Activated naive CD8-positive, alpha-beta T cell treated with anti-CD3 and anti-CD28 coated beads, Interleukin-2, amount 50 U/mL, for 24 hours (primary cell): ENCODE results near the gene SANBR.

Experiments
- ATAC-seq: fragments of 150-1000 bp; cut with Tn5 transposase; one replicate; pipeline ENCODE4 v1.10.0; 2021
- DNase-seq: peaks from one replicate; pipeline ENCODE4 v3.0.0; 2021
- H3K27ac Mint-ChIP-seq: one replicate; pipeline ENCODE4 v1.8.0; 2021; ENCODE audit warnings: mild to moderate bottlenecking, mixed read lengths
- H3K27me3 Mint-ChIP-seq: one replicate; pipeline ENCODE4 v1.8.0; 2021; ENCODE audit warnings: mixed read lengths
- H3K36me3 Mint-ChIP-seq: one replicate; pipeline ENCODE4 v1.8.0; 2021; ENCODE audit warnings: low read depth, mixed read lengths
- H3K4me1 Mint-ChIP-seq: one replicate; pipeline ENCODE4 v1.8.0; 2021; ENCODE audit warnings: mixed read lengths
- H3K4me3 Mint-ChIP-seq: one replicate; pipeline ENCODE4 v1.8.0; 2021; ENCODE audit warnings: mild to moderate bottlenecking, moderate library complexity, mixed read lengths
- H3K9me3 Mint-ChIP-seq: one replicate; pipeline ENCODE4 v1.8.0; 2021; ENCODE audit warnings: mixed read lengths

SANBR gene

DNA sequence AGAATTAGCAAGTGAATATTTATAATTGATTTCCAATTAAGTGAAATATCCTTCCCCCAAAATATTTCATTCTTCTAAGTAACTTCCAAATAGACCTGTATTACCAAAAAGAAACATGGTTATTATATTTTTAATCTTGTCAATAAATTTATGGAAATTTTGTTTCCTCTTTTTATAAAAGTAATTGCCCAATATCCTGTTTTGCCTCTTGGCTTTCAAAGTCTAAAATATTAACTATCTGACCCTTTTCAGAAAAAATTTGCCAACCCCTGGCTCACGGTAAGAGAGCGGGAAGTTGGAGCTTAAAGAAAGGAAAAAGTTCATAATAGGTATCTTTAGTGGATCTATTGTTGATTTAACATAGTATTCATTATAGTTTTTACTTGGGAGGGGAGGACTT is 20.4 kb upstream of the SANBR start:
- H3K4me3 Mint-ChIP-seq: no peak overlapping the region
- H3K27me3 Mint-ChIP-seq: no peaks in the 10 kb centered on the region
- H3K4me1 Mint-ChIP-seq: peaks cover 10% of the 10 kb centered on the region
- no peak for ATAC-seq
- no peaks in the 10 kb centered on the region for H3K9me3 Mint-ChIP-seq
- no peak overlapping the region for H3K27ac Mint-ChIP-seq
- no peak for DNase-seq
- H3K36me3 Mint-ChIP-seq: peaks cover 17% of the 10 kb centered on the region

GRCh38 chr2:61045999-61046398 is 19.7 kb upstream of the SANBR start:
- no peak for ATAC-seq
- H3K9me3 Mint-ChIP-seq: no peaks in the 10 kb centered on the region
- H3K36me3 Mint-ChIP-seq: peaks cover 17% of the 10 kb centered on the region
- H3K4me1 Mint-ChIP-seq: peaks cover 10% of the 10 kb centered on the region
- no peaks in the 10 kb centered on the region for H3K27me3 Mint-ChIP-seq
- no peak overlapping the region for H3K27ac Mint-ChIP-seq
- no peak for DNase-seq
- H3K4me3 Mint-ChIP-seq: no peak overlapping the region

- ATAC-seq (no peak), DNase-seq (no peak)
- no peak overlapping the region for H3K27ac Mint-ChIP-seq
- H3K27me3 Mint-ChIP-seq: no peaks in the 10 kb centered on the region
- no peaks in the 10 kb centered on the region for H3K36me3 Mint-ChIP-seq
- H3K4me3 Mint-ChIP-seq: no peak overlapping the region
- H3K9me3 Mint-ChIP-seq: no peaks in the 10 kb centered on the region
- H3K4me1 Mint-ChIP-seq: no peaks in the 10 kb centered on the region
These were observed 10.1 kb upstream of the SANBR start for GRCh38 chr2:61055557-61055956.

- H3K4me1 Mint-ChIP-seq: no peaks in the 10 kb centered on the region
- H3K9me3 Mint-ChIP-seq: no peaks in the 10 kb centered on the region
- ATAC-seq (no peak), DNase-seq (no peak)
- H3K27ac Mint-ChIP-seq: no peak overlapping the region
- no peaks in the 10 kb centered on the region for H3K36me3 Mint-ChIP-seq
- no peak overlapping the region for H3K4me3 Mint-ChIP-seq
- H3K27me3 Mint-ChIP-seq: no peaks in the 10 kb centered on the region
These were observed 8.1 kb upstream of the SANBR start for GRCh38 chr2:61057562-61057961.

- no peaks in the 10 kb centered on the region for H3K4me1 Mint-ChIP-seq
- no peaks in the 10 kb centered on the region for H3K27me3 Mint-ChIP-seq
- H3K9me3 Mint-ChIP-seq: no peaks in the 10 kb centered on the region
- H3K27ac Mint-ChIP-seq: no peak overlapping the region
- no peaks in the 10 kb centered on the region for H3K36me3 Mint-ChIP-seq
- ATAC-seq (no peak), DNase-seq (no peak)
- H3K4me3 Mint-ChIP-seq: no peak overlapping the region
These were observed 6.3 kb upstream of the SANBR start for GRCh38 chr2:61059382-61059781.

DNA sequence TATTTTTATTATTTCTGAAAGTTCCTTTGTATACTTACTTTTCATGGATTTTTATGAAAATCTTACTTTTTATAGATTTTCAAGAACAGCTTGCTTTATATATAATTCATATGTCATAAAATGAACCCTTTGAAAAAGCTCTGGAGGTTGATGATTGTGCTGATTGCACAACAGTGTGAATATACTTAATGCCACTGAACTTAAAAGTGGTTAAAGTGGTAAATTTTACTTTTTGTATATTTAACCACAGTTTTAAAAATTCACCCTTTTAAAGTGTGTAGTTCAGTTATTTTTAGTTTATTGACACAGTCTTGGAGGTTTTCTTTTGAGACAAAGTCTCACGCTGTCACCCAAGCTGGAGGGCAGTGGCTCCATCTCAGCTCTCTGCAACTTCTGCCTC is 8.4 kb downstream of the SANBR start:
- no peak for ATAC-seq
- Mint-ChIP-seq H3K27ac (no peak overlapping the region), H3K27me3 (no peaks in the 10 kb centered on the region), H3K4me3 (no peak overlapping the region), H3K4me1 (no peaks in the 10 kb centered on the region), H3K36me3 (no peaks in the 10 kb centered on the region), H3K9me3 (no peaks in the 10 kb centered on the region)
- DNase-seq: no peak

DNA sequence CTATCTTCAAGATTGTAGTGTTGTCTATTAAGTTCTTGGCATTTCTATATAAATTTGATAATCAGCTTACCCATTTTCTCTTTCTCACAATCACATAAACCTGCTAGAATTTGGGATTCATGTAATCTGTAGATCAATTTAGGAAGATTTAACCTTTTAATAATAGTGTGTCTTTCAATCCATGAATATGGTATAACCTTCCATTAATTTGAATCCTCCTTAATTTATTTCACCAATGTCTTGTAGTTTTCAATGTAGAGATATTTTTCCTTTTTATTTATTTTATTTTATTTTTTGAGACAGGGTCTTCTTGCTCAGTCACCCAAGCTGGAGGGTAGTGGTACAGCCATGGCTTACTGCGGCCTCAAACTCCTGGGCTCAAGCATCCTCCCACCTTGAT is 20.2 kb downstream of the SANBR start:
- Mint-ChIP-seq H3K27me3 (no peaks in the 10 kb centered on the region), H3K36me3 (no peaks in the 10 kb centered on the region), H3K9me3 (no peaks in the 10 kb centered on the region), H3K27ac (no peak overlapping the region), H3K4me3 (no peak overlapping the region), H3K4me1 (no peaks in the 10 kb centered on the region)
- DNase-seq (no peak), ATAC-seq (no peak)

DNA sequence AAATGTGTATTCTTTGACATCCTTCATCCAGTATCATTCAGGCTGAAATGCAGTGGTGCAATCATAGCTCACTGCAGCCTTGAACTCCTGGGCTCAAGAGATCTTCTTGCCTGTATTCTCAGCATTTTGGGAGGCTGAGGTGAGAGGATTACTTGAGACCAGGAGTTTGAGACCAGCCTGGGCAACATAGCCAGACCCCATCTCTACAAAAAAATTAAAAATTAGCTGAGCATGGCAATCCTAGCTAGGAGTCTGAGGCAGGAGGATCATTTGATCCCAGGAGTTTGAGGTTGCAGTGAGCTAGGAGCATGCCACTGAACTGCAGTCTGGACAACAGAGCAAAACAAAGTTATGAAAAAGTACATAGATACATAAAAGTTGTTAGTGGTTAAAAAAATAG is 24.1 kb downstream of the SANBR start:
- Mint-ChIP-seq H3K9me3 (no peaks in the 10 kb centered on the region), H3K27me3 (no peaks in the 10 kb centered on the region), H3K36me3 (no peaks in the 10 kb centered on the region), H3K27ac (no peak overlapping the region), H3K4me1 (no peaks in the 10 kb centered on the region), H3K4me3 (no peak overlapping the region)
- ATAC-seq: no peak
- DNase-seq: no peak

DNA sequence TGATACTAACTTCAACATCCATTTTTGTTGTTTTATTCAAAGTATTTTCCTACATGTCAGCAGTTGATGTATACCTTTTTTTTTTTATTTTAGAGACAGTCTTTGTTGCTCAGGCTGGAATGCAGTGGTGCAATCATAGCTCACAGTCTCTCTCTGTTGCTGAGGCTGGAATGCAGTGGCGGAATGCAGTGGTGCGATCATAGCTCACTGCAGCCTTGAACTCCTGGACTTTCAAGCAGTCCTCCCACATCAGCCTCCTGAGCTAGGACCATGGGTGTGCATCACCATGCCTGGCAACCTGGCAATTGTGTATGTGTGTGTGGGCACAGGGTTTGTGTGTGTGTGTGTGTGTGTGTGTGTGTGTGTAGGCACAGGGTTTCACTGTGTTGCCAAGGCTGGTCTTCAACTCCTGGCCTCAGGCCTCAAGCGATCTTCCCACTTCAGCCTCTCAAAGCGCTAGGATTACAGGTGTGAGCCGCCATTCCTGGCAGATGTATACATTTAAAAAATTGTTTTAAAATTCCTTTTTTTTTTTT is 24.8 kb downstream of the SANBR start:
- no peaks in the 10 kb centered on the region for H3K9me3 Mint-ChIP-seq
- H3K36me3 Mint-ChIP-seq: no peaks in the 10 kb centered on the region
- H3K27ac Mint-ChIP-seq: no peak overlapping the region
- DNase-seq (no peak), ATAC-seq (no peak)
- H3K4me3 Mint-ChIP-seq: no peak overlapping the region
- H3K4me1 Mint-ChIP-seq: no peaks in the 10 kb centered on the region
- H3K27me3 Mint-ChIP-seq: no peaks in the 10 kb centered on the region

GRCh38 chr2:61091485-61091884 is 25.8 kb downstream of the SANBR start:
- H3K36me3 Mint-ChIP-seq: no peaks in the 10 kb centered on the region
- no peaks in the 10 kb centered on the region for H3K9me3 Mint-ChIP-seq
- no peak overlapping the region for H3K4me3 Mint-ChIP-seq
- H3K4me1 Mint-ChIP-seq: no peaks in the 10 kb centered on the region
- no peak overlapping the region for H3K27ac Mint-ChIP-seq
- ATAC-seq (no peak), DNase-seq (no peak)
- H3K27me3 Mint-ChIP-seq: no peaks in the 10 kb centered on the region

- DNase-seq: no peak
- Mint-ChIP-seq H3K4me1 (no peaks in the 10 kb centered on the region), H3K36me3 (no peaks in the 10 kb centered on the region), H3K27me3 (no peaks in the 10 kb centered on the region), H3K4me3 (no peak overlapping the region), H3K27ac (no peak overlapping the region), H3K9me3 (no peaks in the 10 kb centered on the region)
- no peak for ATAC-seq
These were observed 30.8 kb downstream of the SANBR start for GRCh38 chr2:61096438-61096837.

DNA sequence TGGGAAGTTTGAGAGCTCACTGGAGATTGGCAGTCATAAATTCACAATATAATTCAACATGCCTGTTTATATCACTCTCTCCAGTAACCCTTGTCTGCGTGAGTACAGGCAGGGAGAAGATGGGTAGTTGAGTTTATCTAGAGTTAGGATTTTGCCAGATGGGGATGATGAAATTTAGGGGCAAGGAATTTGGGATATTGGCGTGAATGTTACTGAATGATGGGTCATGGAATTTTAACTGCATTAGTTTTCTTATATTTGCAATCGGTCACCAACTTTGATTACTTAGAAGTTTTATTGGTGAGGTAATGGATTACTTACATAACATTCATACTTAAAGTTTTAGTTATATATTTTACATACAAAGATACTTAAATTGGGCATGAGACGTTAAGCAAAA is 35.1 kb downstream of the SANBR start:
- Mint-ChIP-seq H3K27me3 (no peaks in the 10 kb centered on the region), H3K9me3 (no peaks in the 10 kb centered on the region), H3K36me3 (no peaks in the 10 kb centered on the region), H3K4me1 (no peaks in the 10 kb centered on the region), H3K4me3 (no peak overlapping the region), H3K27ac (no peak overlapping the region)
- ATAC-seq (no peak), DNase-seq (no peak)

GRCh38 chr2:61109291-61109690 is 43.6 kb downstream of the SANBR start:
- Mint-ChIP-seq H3K27me3 (no peaks in the 10 kb centered on the region), H3K36me3 (peaks cover 6% of the 10 kb centered on the region), H3K4me3 (no peak overlapping the region), H3K4me1 (no peaks in the 10 kb centered on the region), H3K9me3 (peaks cover 14% of the 10 kb centered on the region), H3K27ac (no peak overlapping the region)
- ATAC-seq (no peak), DNase-seq (no peak)

DNA sequence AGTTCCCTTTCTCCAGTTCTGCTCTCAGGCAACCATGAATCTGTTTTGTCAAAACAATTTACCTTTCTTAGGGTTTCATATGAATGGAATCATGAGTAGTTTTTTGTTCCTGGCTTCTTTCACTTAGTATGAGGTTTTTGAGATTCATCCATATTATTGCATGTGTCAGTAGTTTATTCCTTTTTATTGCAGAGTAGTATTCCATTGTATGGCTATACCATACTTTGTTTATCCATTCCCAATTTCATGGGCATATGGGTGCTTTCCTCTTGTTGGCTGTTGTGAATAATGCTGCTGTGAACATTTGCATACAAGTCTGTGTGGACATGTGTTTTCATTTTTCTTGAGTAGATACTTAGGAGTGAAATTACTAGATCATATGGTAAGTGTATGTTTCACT is 46.0 kb downstream of the SANBR start:
- no peak for DNase-seq
- ATAC-seq: no peak
- H3K9me3 Mint-ChIP-seq: peaks cover 14% of the 10 kb centered on the region
- no peaks in the 10 kb centered on the region for H3K27me3 Mint-ChIP-seq
- no peak overlapping the region for H3K4me3 Mint-ChIP-seq
- H3K27ac Mint-ChIP-seq: no peak overlapping the region
- peaks cover 6% of the 10 kb centered on the region for H3K36me3 Mint-ChIP-seq
- H3K4me1 Mint-ChIP-seq: no peaks in the 10 kb centered on the region

DNA sequence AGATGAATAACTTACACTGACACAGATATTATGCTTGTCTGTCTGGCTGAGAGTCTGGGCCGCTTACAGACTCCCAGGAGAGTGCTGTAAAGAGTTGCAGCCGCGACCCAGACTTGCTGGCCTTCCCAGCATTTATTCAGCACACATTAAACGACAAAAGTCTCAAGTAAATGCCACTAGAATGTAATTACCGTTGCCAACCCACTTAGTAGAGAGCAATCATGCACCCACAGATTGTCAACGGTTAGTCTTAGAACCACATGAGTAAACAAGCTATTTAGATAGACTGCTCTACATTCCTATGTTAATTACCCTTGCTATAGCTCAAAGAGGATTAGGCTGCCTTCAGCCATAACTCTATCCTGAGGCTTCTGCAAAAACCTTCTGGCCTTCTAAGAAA is 48.5 kb downstream of the SANBR start:
- peaks cover 6% of the 10 kb centered on the region for H3K36me3 Mint-ChIP-seq
- H3K4me1 Mint-ChIP-seq: peaks cover 12% of the 10 kb centered on the region
- DNase-seq (no peak), ATAC-seq (no peak)
- no peak overlapping the region for H3K27ac Mint-ChIP-seq
- peaks cover 14% of the 10 kb centered on the region for H3K9me3 Mint-ChIP-seq
- H3K4me3 Mint-ChIP-seq: no peak overlapping the region
- no peaks in the 10 kb centered on the region for H3K27me3 Mint-ChIP-seq
